ENCODE data around the gene FOXP3. TPM values are rescaled to one million over a fixed set of nuclear protein-coding genes. Genes with fewer than 3 reads are reported as not detected.

FOXP3 gene, protein sequence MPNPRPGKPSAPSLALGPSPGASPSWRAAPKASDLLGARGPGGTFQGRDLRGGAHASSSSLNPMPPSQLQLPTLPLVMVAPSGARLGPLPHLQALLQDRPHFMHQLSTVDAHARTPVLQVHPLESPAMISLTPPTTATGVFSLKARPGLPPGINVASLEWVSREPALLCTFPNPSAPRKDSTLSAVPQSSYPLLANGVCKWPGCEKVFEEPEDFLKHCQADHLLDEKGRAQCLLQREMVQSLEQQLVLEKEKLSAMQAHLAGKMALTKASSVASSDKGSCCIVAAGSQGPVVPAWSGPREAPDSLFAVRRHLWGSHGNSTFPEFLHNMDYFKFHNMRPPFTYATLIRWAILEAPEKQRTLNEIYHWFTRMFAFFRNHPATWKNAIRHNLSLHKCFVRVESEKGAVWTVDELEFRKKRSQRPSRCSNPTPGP
- 0.12 to 0.19 TPM (median 0.17 TPM) in 5 replicates for total RNA-seq (2022; extraction: Qiagen RNA extraction; ENCODE audit: low read depth)

DNA sequence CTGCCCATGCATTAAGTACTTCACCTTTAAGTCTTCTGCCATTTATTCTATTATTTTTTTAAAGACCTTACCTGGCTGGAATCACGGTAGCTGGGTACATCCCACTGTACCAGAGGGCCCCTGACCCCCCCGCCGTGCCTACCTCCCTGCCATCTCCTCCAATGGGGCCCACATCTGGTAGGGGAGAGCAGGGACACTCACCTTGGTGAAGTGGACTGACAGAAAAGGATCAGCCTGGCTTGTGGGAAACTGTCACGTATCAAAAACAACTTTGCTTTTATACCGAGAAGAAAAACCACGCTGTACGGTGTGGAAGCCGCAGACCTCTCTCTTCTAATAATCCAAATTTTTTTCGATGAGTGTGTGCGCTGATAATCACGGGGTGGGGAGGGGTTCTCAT is at the start of gene FOXP3:
Gene FOXP3 (minus strand): TSS at position 251 of the 400 bp plus-strand sequence. CDS start 6,205 bp downstream, outside the sequence.

DNA sequence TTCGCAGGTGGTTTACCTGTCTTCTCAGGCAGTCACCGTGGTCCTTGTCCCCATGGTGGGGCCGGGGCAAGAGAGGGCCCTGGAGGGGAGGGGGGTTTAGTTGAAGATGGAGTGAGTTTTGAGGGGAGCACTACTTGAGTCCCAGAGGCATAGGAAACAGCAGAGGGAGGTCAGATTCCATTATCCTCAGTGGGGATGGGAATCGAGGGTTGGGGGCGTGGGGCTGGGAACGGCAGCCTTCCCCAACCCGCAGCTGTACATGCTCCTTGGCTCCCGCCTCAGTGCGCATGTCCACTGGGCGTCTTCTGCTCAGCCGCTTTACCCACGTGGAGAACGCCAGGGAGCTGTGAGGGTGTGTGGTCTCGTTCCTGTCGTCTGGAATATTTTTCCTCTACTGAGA is 38.8 kb upstream of the FOXP3 start, which contains the start of gene GAGE10:
Gene GAGE10 (plus strand): TSS at position 301 of the 400 bp plus-strand sequence. CDS start 1,214 bp downstream, outside the sequence.

DNA sequence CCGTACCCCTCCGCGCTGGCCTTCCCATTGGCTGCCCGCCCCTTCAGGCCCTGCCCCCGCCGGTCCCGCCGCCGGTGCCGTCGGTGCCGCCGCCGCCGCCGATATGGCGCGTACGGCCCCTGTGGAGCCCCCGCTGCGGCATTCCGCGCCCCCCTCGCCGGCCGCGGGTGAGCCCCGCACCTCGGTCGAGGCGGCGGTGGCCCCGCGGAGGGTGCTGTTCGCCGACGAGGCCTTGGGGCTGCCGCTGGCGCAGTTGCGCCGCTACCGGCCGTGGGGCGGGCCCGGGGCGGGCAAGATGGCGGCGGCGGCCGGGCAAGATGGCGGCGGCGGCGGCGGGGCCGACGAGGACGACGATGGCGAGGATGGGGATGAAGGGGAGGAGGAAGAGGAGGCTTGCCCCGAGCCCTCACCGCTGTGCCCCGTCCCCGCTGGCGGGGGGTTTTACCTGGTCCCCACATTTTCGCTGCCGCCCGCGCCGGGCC is 5.3 kb upstream of the FOXP3 start, which contains the start of gene PPP1R3F:
Gene PPP1R3F (plus strand): TSS at position 27 of the 482 bp plus-strand sequence. CDS start 77 bp downstream, at position 104.

DNA sequence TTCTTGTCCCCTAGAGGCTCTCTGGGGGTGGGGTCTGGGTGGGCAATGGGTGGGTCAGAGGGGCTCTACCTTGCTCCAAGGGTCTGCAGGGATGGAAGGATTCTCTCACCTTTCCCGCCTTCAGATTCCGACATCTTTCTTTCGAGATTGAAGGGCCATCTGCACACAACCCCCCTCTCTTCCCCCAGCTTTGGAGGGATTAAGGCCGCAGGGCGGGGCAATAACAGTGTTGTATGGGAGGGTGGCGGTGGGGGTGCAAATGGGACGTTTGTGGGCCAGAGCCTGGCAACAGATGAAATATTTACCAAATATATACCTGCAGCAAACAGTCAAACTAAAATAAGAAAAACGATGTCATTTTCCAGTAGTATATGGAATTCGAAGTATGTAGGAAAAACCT is 31.3 kb downstream of the FOXP3 start, which contains the start of gene CACNA1F:
Gene CACNA1F (minus strand): TSS at position 165 of the 400 bp plus-strand sequence. CDS start 31 bp downstream, at position 134.

Other genes with a start within 250 kb of the FOXP3 start
- 49.2 to 63.4 TPM (median 61.8 TPM) in 5 replicates for gene TFE3, start 221.4 kb downstream of the FOXP3 start, total RNA-seq (2022; extraction: Qiagen RNA extraction; ENCODE audit: low read depth)
- 3.2 to 4.7 TPM (median 3.6 TPM) in 5 replicates for gene CCDC120, start 205.7 kb downstream of the FOXP3 start, total RNA-seq (2022; extraction: Qiagen RNA extraction; ENCODE audit: low read depth)
- gene PRAF2, start 190.7 kb downstream of the FOXP3 start, total RNA-seq (2022; extraction: Qiagen RNA extraction; ENCODE audit: low read depth): 32.8 to 48.2 TPM (median 42.6 TPM) in 5 replicates
- 54.9 to 65.6 TPM (median 58.5 TPM) in 5 replicates for gene WDR45, start 184.8 kb downstream of the FOXP3 start, total RNA-seq (2022; extraction: Qiagen RNA extraction; ENCODE audit: low read depth)
- 23.2 to 26.7 TPM (median 24.8 TPM) in 5 replicates for gene GPKOW, start 141.0 kb downstream of the FOXP3 start, total RNA-seq (2022; extraction: Qiagen RNA extraction; ENCODE audit: low read depth)
- 2.7 to 3.7 TPM (median 3.1 TPM) in 5 replicates for gene MAGIX, start 102.0 kb downstream of the FOXP3 start, total RNA-seq (2022; extraction: Qiagen RNA extraction; ENCODE audit: low read depth)
- 307 to 435 TPM (median 429 TPM) in 5 replicates for gene PLP2, start 92.8 kb downstream of the FOXP3 start, total RNA-seq (2022; extraction: Qiagen RNA extraction; ENCODE audit: low read depth)
- gene PRICKLE3, start 78.3 kb downstream of the FOXP3 start, total RNA-seq (2022; extraction: Qiagen RNA extraction; ENCODE audit: low read depth): 12.7 to 22.2 TPM (median 20.7 TPM) in 5 replicates
- gene SYP, start 64.5 kb downstream of the FOXP3 start, total RNA-seq (2022; extraction: Qiagen RNA extraction; ENCODE audit: low read depth): 2.4 to 3.6 TPM (median 3.1 TPM) in 5 replicates
- gene CACNA1F, start 31.4 kb downstream of the FOXP3 start, total RNA-seq (2022; extraction: Qiagen RNA extraction; ENCODE audit: low read depth): not detected in 5 replicates
- 13.4 to 16.7 TPM (median 16.2 TPM) in 5 replicates for gene CCDC22, start 29.2 kb downstream of the FOXP3 start, total RNA-seq (2022; extraction: Qiagen RNA extraction; ENCODE audit: low read depth)
- 1.2 to 4.3 TPM (median 3.4 TPM) in 5 replicates for gene PPP1R3F, start 5.1 kb upstream of the FOXP3 start, total RNA-seq (2022; extraction: Qiagen RNA extraction; ENCODE audit: low read depth)
- not detected in 5 replicates for gene GAGE10, start 38.9 kb upstream of the FOXP3 start, total RNA-seq (2022; extraction: Qiagen RNA extraction; ENCODE audit: low read depth)
- not detected in 5 replicates for gene GAGE12J, start 57.3 kb upstream of the FOXP3 start, total RNA-seq (2022; extraction: Qiagen RNA extraction; ENCODE audit: low read depth)
- not detected in 5 replicates for gene GAGE13, start 66.9 kb upstream of the FOXP3 start, total RNA-seq (2022; extraction: Qiagen RNA extraction; ENCODE audit: low read depth)

Measured in A549 treated with CpdA at 1 μM for 4 hours (cell line).